ENCODE measurements around the gene SAMD4A.

GRCh38 chr14:54538055-54538454 is 28.9 kb upstream of the SAMD4A start:
- TF ChIP-seq ARNT (IDR thresholded peaks at IDR 0.05) (no peak), SP1 (IDR thresholded peaks at IDR 0.05) (no peak), FOXM1 (IDR thresholded peaks at IDR 0.05; ENCODE audit: borderline replicate concordance) (no peak), LEF1 (IDR thresholded peaks at IDR 0.05; ENCODE audit: borderline replicate concordance) (no peak), BHLHE40 (IDR thresholded peaks at IDR 0.05; ENCODE audit: borderline replicate concordance) (no peak), TARDBP (IDR thresholded peaks at IDR 0.05) (no peak)

Measured in HEK293T (cell line).